Choroid plexus epithelial cell (primary cell): ENCODE data around the gene TAX1BP1.
A peak's percentile ranks its signal among the peaks of the same experiment; 100 is the strongest.

Source experiments
- DNase-seq: peaks from one replicate; pipeline ENCODE4 v3.0.0-alpha.2; 2010; ENCODE audit warnings: low read depth
- H3K4me3 ChIP-seq: 2 replicates; pipeline ENCODE4 v1.5.1; 2011; ENCODE audit warnings: low read depth, mild to moderate bottlenecking, control low read depth, low read length, moderate library complexity
- TF ChIP-seq, protein P1 (sequence below): conservative IDR thresholded peaks from 2 replicates; pipeline ENCODE4 v1.5.1; 2011; ENCODE audit warnings: low read depth, mild to moderate bottlenecking, control low read depth, inconsistent platforms, low read length, moderate library complexity

Gene TAX1BP1

DNA sequence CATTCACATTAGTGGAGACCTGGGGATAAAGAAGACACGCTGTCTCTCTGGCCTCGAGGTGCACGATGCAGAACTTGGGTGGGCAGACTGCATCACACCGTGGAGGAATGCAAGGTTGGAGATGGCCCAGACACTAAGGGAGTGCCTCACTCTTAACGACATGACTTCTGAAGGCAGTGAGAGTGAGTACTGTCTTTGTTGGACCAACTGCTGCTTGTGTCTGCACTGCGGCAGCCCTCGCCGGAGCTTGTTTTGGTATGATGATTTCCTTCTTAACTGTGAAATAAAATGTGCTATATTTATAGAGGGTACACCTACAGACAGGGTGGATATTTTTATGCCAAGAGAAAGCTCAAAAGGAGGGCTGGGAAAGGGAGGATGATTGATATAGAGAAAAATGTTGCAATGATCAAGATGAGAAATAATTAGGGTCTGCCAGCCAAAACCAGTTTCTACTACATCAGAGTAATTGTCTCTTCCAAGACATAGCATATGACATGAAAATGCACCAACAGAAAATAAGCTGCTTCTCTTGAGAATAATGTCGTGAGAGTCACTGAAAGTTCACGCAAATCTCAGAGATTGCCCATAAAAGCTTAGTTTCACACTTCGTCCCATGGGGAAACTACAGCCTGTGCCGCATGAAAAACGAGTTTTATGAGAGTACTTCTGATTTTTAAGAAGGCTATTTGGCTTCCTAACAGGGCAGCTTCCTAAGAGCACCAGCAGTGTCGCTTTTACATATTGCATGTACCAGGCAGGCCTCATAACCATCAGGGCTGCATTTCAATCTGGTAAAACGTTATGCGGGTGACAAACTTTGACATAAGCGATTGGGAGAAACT is 127.1 kb downstream of the TAX1BP1 start:
- no peak overlapping the region for H3K4me3 ChIP-seq
- no peak for DNase-seq
- TF ChIP-seq, protein P1, sequence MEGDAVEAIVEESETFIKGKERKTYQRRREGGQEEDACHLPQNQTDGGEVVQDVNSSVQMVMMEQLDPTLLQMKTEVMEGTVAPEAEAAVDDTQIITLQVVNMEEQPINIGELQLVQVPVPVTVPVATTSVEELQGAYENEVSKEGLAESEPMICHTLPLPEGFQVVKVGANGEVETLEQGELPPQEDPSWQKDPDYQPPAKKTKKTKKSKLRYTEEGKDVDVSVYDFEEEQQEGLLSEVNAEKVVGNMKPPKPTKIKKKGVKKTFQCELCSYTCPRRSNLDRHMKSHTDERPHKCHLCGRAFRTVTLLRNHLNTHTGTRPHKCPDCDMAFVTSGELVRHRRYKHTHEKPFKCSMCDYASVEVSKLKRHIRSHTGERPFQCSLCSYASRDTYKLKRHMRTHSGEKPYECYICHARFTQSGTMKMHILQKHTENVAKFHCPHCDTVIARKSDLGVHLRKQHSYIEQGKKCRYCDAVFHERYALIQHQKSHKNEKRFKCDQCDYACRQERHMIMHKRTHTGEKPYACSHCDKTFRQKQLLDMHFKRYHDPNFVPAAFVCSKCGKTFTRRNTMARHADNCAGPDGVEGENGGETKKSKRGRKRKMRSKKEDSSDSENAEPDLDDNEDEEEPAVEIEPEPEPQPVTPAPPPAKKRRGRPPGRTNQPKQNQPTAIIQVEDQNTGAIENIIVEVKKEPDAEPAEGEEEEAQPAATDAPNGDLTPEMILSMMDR: no peak

DNA sequence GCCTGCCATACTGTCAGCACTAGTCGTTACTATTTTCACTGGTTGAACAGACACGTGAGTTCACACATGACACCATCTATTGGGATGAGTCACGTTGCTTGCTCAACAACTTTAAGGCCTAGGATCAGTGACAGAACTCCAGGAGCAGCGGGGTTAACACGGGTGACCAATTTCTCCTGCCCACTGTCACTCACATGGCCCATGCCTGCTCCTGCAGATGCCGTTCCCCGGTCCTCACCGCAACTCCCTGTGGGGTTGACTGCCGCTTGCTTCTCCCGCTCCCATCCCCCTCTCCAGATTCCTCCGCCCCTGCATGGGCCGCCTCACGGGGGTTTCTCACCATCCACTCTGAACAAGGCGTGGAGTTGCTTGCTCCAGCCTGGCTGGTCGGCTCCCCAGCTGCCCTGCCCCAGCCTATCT is 128.2 kb downstream of the TAX1BP1 start:
- TF ChIP-seq, protein P1: no peak
- DNase-seq: peak; percentile 14
- no peak overlapping the region for H3K4me3 ChIP-seq

DNA sequence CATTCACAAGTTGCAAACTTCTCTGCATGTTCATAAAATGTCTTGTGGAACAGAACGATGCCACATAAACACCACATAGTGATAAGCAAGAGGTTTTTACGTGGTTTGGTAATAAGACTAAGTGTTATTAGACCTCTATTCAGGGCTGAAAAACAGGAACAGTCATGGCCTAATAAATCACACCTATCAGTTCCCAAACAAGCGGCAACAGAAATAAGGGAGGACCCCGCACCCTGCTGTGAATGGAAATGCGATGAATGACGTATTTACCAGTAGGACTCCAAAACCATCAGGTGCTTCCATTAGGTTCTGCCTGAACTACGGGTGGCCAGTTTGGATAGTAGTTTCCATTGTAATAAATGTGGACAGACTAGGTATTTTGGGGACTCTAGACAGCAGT is 129.1 kb downstream of the TAX1BP1 start:
- no peak for DNase-seq
- TF ChIP-seq, protein P1: no peak
- no peak overlapping the region for H3K4me3 ChIP-seq

DNA sequence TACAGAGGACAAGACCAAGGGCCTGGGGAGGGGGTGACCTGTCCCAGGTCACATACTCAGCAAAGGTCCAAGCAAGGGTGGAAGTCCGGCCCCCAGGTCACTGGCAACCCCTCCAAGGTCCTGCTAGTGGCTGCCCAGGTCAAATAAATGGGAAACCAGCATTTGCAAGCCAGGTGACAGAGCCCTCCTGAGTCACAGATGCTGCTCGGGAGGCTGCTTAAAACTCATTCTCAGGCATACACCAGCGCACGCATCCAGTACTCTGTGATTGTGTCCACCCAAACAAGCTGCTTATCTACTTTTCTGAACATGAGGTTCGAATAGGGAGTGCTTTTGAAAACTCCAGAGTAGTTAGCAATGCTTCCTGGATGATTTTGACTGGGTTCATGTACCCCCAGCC is 130.6 kb downstream of the TAX1BP1 start:
- H3K4me3 ChIP-seq: no peak overlapping the region
- DNase-seq: no peak
- TF ChIP-seq, protein P1: no peak

DNA sequence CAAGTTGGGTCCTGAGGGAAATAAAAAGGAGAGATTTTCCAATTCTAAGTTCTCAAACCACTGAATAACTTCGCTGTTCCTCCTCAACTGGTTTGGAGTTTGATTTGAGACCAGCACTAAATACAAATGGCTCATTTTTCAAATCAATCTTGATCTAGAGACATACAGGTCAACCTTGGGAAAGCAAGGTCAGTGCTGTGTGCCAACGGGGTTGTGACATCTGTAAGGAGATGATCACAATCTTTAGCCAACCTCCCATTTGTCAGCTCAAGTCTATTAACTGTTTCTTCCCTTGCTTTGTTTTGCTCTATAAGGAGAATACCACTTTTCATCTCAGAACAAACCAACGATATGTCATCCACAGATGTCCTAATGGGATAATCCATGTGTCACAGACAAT is 131.1 kb downstream of the TAX1BP1 start:
- TF ChIP-seq, protein P1: no peak
- DNase-seq: no peak

DNA sequence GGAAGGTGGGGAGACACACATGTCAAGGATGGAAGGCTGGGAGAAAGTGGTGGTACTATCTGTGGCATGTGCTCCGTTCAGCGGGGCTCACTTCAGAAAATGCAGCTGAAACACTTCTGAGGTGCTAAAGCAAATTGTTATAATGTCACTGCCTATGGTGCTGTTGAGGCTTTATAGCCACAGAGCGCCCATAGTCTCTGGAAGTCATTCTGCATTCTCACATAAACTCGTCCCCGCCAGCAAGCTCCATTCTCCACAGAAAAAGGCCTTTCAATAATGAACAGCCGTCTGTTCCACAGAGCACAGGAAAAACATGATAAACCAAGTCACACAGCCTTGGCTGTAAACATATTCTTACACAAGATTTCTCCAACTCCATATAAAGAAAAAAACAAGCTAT is 131.9 kb downstream of the TAX1BP1 start:
- no peak for DNase-seq
- TF ChIP-seq, protein P1: no peak
- no peak overlapping the region for H3K4me3 ChIP-seq

More for the DNA sequence above, 131.1 kb downstream of the TAX1BP1 start:
- H3K4me3 ChIP-seq: no peak overlapping the region
